Keratinocyte (primary cell): ENCODE data around the gene MYH9. TPM values are rescaled to one million over a fixed set of nuclear protein-coding genes. Genes with fewer than 3 reads are reported as not detected.
A peak's percentile ranks its signal among the peaks of the same experiment; 100 is the strongest.

ENCODE experiments used
- DNase-seq: peaks from one replicate; pipeline ENCODE4 v3.0.0-alpha.2; 2011; ENCODE audit warnings: low read depth, missing footprints, low spot score
- FAIRE-seq: peaks from 2 replicates; lab custom pipeline; 2011; peaks lifted over from hg19 to GRCh38; lab: Jason Lieb, UNC
- H2AFZ ChIP-seq: 2 replicates; pipeline ENCODE4 v1.6.0; 2012; ENCODE audit warnings: low read length, control low read depth, inconsistent platforms; ENCODE audit not compliant: control insufficient read depth
- H3K27ac ChIP-seq: 2 replicates; pipeline ENCODE4 v1.5.1; 2011; ENCODE audit warnings: low read length; ENCODE audit not compliant: control insufficient read depth, insufficient read depth
- H3K27me3 ChIP-seq: 3 replicates; pipeline ENCODE4 v1.6.0; 2011; ENCODE audit warnings: low read length; ENCODE audit not compliant: control insufficient read depth, insufficient read depth; ENCODE audit errors: extremely low read depth
- H3K36me3 ChIP-seq, 2 experiments: 2 replicates in 1 of 2; 3 replicates in 1 of 2; pipeline ENCODE4 v1.5.1; 2011; ENCODE audit warnings: low read length in 2 of 2, mild to moderate bottlenecking in 1 of 2; ENCODE audit not compliant: control insufficient read depth in 2 of 2, insufficient read depth in 2 of 2; ENCODE audit errors: extremely low read depth in 1 of 2
- H3K4me1 ChIP-seq: 3 replicates; pipeline ENCODE4 v1.5.1; 2011; ENCODE audit warnings: low read length; ENCODE audit not compliant: control insufficient read depth, insufficient read depth; ENCODE audit errors: extremely low read depth
- H3K4me2 ChIP-seq: 3 replicates; pipeline ENCODE4 v1.6.0; 2011; ENCODE audit warnings: low read depth, low read length; ENCODE audit not compliant: control insufficient read depth, insufficient read depth; ENCODE audit errors: extremely low read depth
- H3K4me3 ChIP-seq, 3 experiments: fragments of 200-600 bp in 1 of 3; sonication (generic) in 1 of 3; 2 replicates in 2 of 3; 3 replicates in 1 of 3; pipeline ENCODE4 v1.5.1; 2011 to 2016; ENCODE audit warnings: low read length in 3 of 3, mild to moderate bottlenecking in 3 of 3, control low read depth in 2 of 3, inconsistent platforms in 1 of 3, low read depth in 1 of 3, mixed read lengths in 1 of 3, mixed run types in 1 of 3, moderate library complexity in 1 of 3; ENCODE audit not compliant: control insufficient read depth in 2 of 3, insufficient read depth in 2 of 3; ENCODE audit errors: extremely low read depth in 1 of 3
- H3K79me2 ChIP-seq: 2 replicates; pipeline ENCODE4 v1.6.0; 2012; ENCODE audit warnings: low read length; ENCODE audit not compliant: control insufficient read depth, insufficient read depth
- H3K9ac ChIP-seq: 3 replicates; pipeline ENCODE4 v1.6.0; 2011; ENCODE audit warnings: low read length; ENCODE audit not compliant: control insufficient read depth, insufficient read depth; ENCODE audit errors: extremely low read depth
- H3K9me1 ChIP-seq: 3 replicates; pipeline ENCODE4 v1.6.0; 2011; ENCODE audit warnings: low read length; ENCODE audit not compliant: control insufficient read depth, insufficient read depth; ENCODE audit errors: extremely low read depth
- H3K9me3 ChIP-seq: 2 replicates; pipeline ENCODE4 v1.5.1; 2012; ENCODE audit warnings: low read depth, low read length; ENCODE audit not compliant: control insufficient read depth
- H4K20me1 ChIP-seq: 3 replicates; pipeline ENCODE4 v1.6.0; 2011; ENCODE audit warnings: low read length; ENCODE audit not compliant: control insufficient read depth, insufficient read depth; ENCODE audit errors: extremely low read depth
- EZH2 ChIP-seq: IDR thresholded peaks from one replicate; pipeline ENCODE4 v1.6.1; 2012; ENCODE audit warnings: inconsistent platforms, mild to moderate bottlenecking, low read length, moderate library complexity
- dilution Hi-C: fragments of 300-500 bp; cut with MboI; formaldehyde crosslinking; loops from one replicate; pipeline ENCODE4 v1.7.0; 2020; ENCODE audit warnings: low sequenced_read_pairs; ENCODE audit not compliant: extremely low pct_ligation_motif_present
- polyA plus RNA-seq, 5 experiments: library from polyadenylated mRNA; depleted of rRNA in 3 of 5; stranded (reverse) in 3 of 5; stranded (forward) in 1 of 5; unstranded in 1 of 5; fragments of >200 nt; gene quantifications; 1 replicate in 1 of 5; 2 replicates in 3 of 5; 3 replicates in 1 of 5; pipeline versions ENCODE4 v1.2.1 to v1.2.3, GENCODE V29; 2011 to 2012; ENCODE audit warnings: missing spikeins in 2 of 5, low read depth in 1 of 5, low replicate concordance in 1 of 5
- TF ChIP-seq, protein P1 (sequence below), 3 experiments: IDR thresholded peaks in 1 of 3; conservative IDR thresholded peaks in 1 of 3; optimal IDR thresholded peaks in 1 of 3; 2 replicates in 2 of 3; 3 replicates in 1 of 3; pipeline versions ENCODE3 to v1.5.1; 2011; ENCODE audit warnings: low read length in 3 of 3, mild to moderate bottlenecking in 3 of 3, moderate library complexity in 2 of 3, control low read depth in 1 of 3, inconsistent platforms in 1 of 3; ENCODE audit not compliant: insufficient read depth in 2 of 3; ENCODE audit errors: extremely low read depth in 1 of 3

Gene MYH9
- polyA plus RNA-seq, 1 donor (not counting 4 experiments of a cell fraction or from before 2014, with no cell fraction given), result 351 TPM

DNA sequence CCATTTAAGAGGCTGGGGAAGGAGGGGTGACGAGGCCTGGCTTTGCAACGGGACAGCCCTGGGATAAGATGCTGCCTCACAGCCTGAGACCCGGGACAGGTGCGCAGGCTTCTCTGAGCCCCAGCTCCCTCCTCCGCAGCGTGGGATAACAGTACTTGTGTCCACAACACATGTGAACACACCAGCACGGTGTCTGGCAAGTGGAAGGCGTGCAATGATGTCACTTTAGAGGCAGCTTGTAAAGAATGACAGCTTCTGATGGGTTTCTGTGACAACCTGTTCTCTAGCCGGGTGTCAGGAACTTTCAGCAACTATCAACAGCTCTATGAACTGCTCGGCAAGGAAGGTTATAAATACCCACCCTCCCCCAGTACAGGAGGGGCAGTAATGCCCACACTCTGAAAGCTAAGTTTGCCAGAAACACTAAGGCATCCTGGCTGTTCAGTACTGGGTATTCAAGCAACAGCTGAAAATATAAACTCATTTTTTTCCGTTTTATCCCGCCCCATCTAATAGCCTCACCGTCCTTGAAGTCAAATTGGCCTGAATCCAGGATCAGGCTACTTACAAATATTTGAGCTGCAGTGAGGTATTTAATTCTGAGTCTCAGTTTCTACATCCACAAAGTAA lies 59.7 kb downstream of the MYH9 start:
- Histone ChIP-seq H3K27ac (peak overlapping the region; percentile 96), H3K9ac (peak overlapping the region; percentile 85), H3K4me3 (peak overlapping the region in 1 of 3 experiments; percentile 5), H3K79me2 (peaks cover 79% of the 10 kb centered on the region), H2AFZ (no peak overlapping the region), H3K4me1 (peaks cover 94% of the 10 kb centered on the region), H3K36me3 (peaks cover 34 to 80% of the 10 kb centered on the region in 2 experiments), H3K4me2 (peak overlapping the region; percentile 89), H3K9me3 (no peaks in the 10 kb centered on the region), H4K20me1 (no peaks in the 10 kb centered on the region), H3K9me1 (no peaks in the 10 kb centered on the region), H3K27me3 (no peaks in the 10 kb centered on the region)
- TF ChIP-seq, protein P1, sequence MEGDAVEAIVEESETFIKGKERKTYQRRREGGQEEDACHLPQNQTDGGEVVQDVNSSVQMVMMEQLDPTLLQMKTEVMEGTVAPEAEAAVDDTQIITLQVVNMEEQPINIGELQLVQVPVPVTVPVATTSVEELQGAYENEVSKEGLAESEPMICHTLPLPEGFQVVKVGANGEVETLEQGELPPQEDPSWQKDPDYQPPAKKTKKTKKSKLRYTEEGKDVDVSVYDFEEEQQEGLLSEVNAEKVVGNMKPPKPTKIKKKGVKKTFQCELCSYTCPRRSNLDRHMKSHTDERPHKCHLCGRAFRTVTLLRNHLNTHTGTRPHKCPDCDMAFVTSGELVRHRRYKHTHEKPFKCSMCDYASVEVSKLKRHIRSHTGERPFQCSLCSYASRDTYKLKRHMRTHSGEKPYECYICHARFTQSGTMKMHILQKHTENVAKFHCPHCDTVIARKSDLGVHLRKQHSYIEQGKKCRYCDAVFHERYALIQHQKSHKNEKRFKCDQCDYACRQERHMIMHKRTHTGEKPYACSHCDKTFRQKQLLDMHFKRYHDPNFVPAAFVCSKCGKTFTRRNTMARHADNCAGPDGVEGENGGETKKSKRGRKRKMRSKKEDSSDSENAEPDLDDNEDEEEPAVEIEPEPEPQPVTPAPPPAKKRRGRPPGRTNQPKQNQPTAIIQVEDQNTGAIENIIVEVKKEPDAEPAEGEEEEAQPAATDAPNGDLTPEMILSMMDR (optimal IDR thresholded peaks at IDR 0.05 in 1 of 3, IDR thresholded peaks at IDR 0.05 in 1 of 3, conservative IDR thresholded peaks at IDR 0.05 in 1 of 3; ENCODE audit: extremely low read depth in 1 of 3, insufficient read depth in 2 of 3, low read length in 3 of 3), result no peak
- no peak for TF ChIP-seq EZH2
- FAIRE-seq (no peak), DNase-seq (no peak)
- dilution Hi-C loops, result no loop called here

DNA sequence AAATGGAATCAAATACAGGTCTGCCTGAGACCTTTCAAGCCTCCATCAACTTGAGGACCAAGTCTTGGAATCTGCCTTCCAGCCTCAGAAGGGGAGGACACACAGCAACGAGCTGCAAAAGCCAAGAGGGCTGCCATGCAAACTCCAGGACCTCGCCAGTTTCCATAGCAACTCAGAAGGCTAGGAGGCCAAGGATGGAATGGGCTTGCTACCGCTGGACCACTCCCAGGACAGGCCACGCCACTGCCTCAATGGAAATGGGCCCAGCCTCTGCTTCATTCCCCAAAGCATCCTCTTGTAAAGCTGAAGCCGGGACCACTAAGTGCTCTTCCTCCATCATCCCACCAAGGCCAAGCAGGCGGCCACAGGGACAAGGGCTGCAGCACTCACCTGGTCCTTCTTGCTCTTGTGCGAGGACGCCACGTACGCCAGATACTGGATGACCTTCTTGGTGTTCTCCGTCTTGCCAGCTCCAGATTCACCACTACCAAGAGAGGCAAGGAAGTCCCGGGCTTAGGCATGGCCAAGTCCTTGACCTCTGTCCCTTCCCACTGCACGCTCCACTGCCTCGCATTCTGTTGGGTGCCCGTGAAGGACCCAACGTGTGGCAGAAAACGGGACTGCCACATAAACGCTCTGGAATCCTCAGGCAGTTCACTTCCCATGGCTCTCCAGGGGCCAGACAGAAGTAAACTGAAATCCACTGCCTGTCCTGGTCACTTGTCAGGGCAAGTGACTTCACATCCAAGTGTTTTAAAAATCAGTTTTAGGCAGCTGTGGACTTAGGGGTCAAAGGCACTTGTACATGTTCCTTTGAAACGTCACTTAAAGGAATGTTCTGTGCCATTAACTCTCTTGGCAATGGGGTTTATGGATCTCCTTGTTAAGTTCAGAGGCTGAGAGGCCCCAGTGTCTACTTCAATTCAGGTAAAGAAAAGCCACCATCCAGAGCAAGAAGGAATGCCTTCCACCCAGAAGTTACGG lies 61.3 kb downstream of the MYH9 start:
- peaks cover 79% of the 10 kb centered on the region for H3K4me1 ChIP-seq
- peaks cover 6% of the 10 kb centered on the region for H4K20me1 ChIP-seq
- no peaks in the 10 kb centered on the region for H3K9me3 ChIP-seq
- no peak overlapping the region for H3K4me3 ChIP-seq
- FAIRE-seq (peak; percentile 26), DNase-seq (no peak)
- dilution Hi-C loops, result no loop called here
- H3K36me3 ChIP-seq, result peaks cover 44 to 89% of the 10 kb centered on the region in 2 experiments
- no peaks in the 10 kb centered on the region for H3K27me3 ChIP-seq
- H3K4me2 ChIP-seq, result no peak overlapping the region
- H3K79me2 ChIP-seq, result peaks cover 91% of the 10 kb centered on the region
- H3K9me1 ChIP-seq, result peaks cover 2% of the 10 kb centered on the region
- H3K9ac ChIP-seq, result no peak overlapping the region
- H3K27ac ChIP-seq, result peak overlapping the region; percentile 96
- no peak overlapping the region for H2AFZ ChIP-seq
- TF ChIP-seq, protein P1 (optimal IDR thresholded peaks at IDR 0.05 in 1 of 3, IDR thresholded peaks at IDR 0.05 in 1 of 3, conservative IDR thresholded peaks at IDR 0.05 in 1 of 3; ENCODE audit: extremely low read depth in 1 of 3, insufficient read depth in 2 of 3, low read length in 3 of 3), result no peak
- no peak for TF ChIP-seq EZH2
